GM12878 (cell line): Measurements from ENCODE around the gene SCAMP5. TPM values are rescaled to one million over a fixed set of nuclear protein-coding genes. Genes with fewer than 3 reads are reported as not detected.
A peak's percentile ranks its signal among the peaks of the same experiment; 100 is the strongest.

Source experiments
- CBX3 ChIP-seq: fragments of 200-600 bp; sonication (generic); IDR thresholded peaks from 2 replicates; pipeline ENCODE4 v1.6.1; 2016; ENCODE audit warnings: low read depth, borderline replicate concordance
- CEBPB ChIP-seq, 2 experiments: fragments of 150-350 bp in 1 of 2; IDR thresholded peaks; 2 replicates each; pipeline ENCODE4 v1.6.1; 2012 to 2014; ENCODE audit warnings: low read depth in 2 of 2, low read length in 2 of 2, borderline replicate concordance in 1 of 2, inconsistent platforms in 1 of 2
- EGR1 ChIP-seq, 2 experiments: IDR thresholded peaks; 1 replicate in 1 of 2; 2 replicates in 1 of 2; pipeline ENCODE4 v1.6.1; 2011 to 2012; ENCODE audit warnings: low read depth in 2 of 2, low read length in 2 of 2, borderline replicate concordance in 1 of 2, mild to moderate bottlenecking in 1 of 2, moderate library complexity in 1 of 2
- ETV6 ChIP-seq, 2 experiments: fragments of 450-650 bp in 1 of 2; IDR thresholded peaks in 1 of 2; conservative IDR thresholded peaks in 1 of 2; 2 replicates each; pipeline ENCODE4 v1.6.1; 2014; ENCODE audit warnings: antibody characterized with exemption in 1 of 2, borderline replicate concordance in 1 of 2, low read depth in 1 of 2, mild to moderate bottlenecking in 1 of 2, moderate library complexity in 1 of 2
- FOXM1 ChIP-seq: IDR thresholded peaks from 2 replicates; pipeline ENCODE4 v1.6.1; 2012; ENCODE audit warnings: low read depth, mild to moderate bottlenecking, inconsistent platforms, low read length, moderate library complexity
- HCFC1 ChIP-seq: fragments of 150-350 bp; IDR thresholded peaks from 2 replicates; pipeline ENCODE4 v1.6.1; 2014; ENCODE audit warnings: low read length
- HDGF ChIP-seq: fragments of 450-650 bp; IDR thresholded peaks from 2 replicates; pipeline ENCODE4 v1.6.1; 2016; ENCODE audit warnings: antibody characterized with exemption
- IKZF2 ChIP-seq, 2 experiments: fragments of 450-650 bp; IDR thresholded peaks; 2 replicates each; pipeline ENCODE4 v1.6.1; 2017; ENCODE audit warnings: mild to moderate bottlenecking in 2 of 2, moderate library complexity in 2 of 2
- KDM1A ChIP-seq: fragments of 200-600 bp; sonication (generic); IDR thresholded peaks from 2 replicates; pipeline ENCODE4 v1.6.1; 2016; ENCODE audit warnings: borderline replicate concordance
- MEF2A ChIP-seq: IDR thresholded peaks from 2 replicates; pipeline ENCODE4 v1.6.1; 2011; ENCODE audit warnings: low read depth, mild to moderate bottlenecking, low read length, moderate library complexity; ENCODE audit not compliant: insufficient read depth
- MTA3 ChIP-seq: IDR thresholded peaks from 2 replicates; pipeline ENCODE4 v1.6.1; 2012; ENCODE audit warnings: low read length, inconsistent platforms, borderline replicate concordance
- NRF1 ChIP-seq: conservative IDR thresholded peaks from 2 replicates; pipeline ENCODE4 v1.6.1; 2011; ENCODE audit warnings: mild to moderate bottlenecking, low read depth, low read length, improper control_type of control experiment
- POLR2AphosphoS2 ChIP-seq: IDR thresholded peaks from 2 replicates; pipeline ENCODE4 v1.6.1; 2011; ENCODE audit warnings: low read depth, mild to moderate bottlenecking, low read length, improper control_type of control experiment, moderate library complexity
- RUNX3 ChIP-seq: IDR thresholded peaks from 2 replicates; pipeline ENCODE4 v1.6.1; 2012; ENCODE audit warnings: low read length, inconsistent platforms
- SIN3A ChIP-seq: IDR thresholded peaks from 2 replicates; pipeline ENCODE4 v1.6.1; 2012; ENCODE audit warnings: low read depth, low read length, improper control_type of control experiment
- SIX5 ChIP-seq: IDR thresholded peaks from 2 replicates; pipeline ENCODE4 v1.6.1; 2011; ENCODE audit warnings: mild to moderate bottlenecking, low read depth, low read length, moderate library complexity; ENCODE audit not compliant: severe bottlenecking
- SMAD1 ChIP-seq: fragments of 450-650 bp; IDR thresholded peaks from 2 replicates; pipeline ENCODE4 v1.6.1; 2018; ENCODE audit warnings: mild to moderate bottlenecking, low read depth; ENCODE audit not compliant: partially characterized antibody
- SPI1 ChIP-seq: IDR thresholded peaks from 2 replicates; pipeline ENCODE4 v1.6.1; 2011; ENCODE audit warnings: low read depth, mild to moderate bottlenecking, low read length, moderate library complexity, borderline replicate concordance; ENCODE audit not compliant: insufficient read depth
- STAT1 ChIP-seq: fragments of 450-650 bp; conservative IDR thresholded peaks from 2 replicates; pipeline ENCODE4 v1.6.1; 2014; ENCODE audit warnings: antibody characterized with exemption, mild to moderate bottlenecking
- WRNIP1 ChIP-seq: IDR thresholded peaks from 2 replicates; pipeline ENCODE4 v1.6.1; 2011; ENCODE audit warnings: low read depth, low read length, improper control_type of control experiment, borderline replicate concordance
- ZNF24 ChIP-seq: fragments of 450-650 bp; IDR thresholded peaks from 2 replicates; pipeline ENCODE4 v1.6.1; 2017; ENCODE audit warnings: antibody characterized with exemption, mild to moderate bottlenecking
- ZNF384 ChIP-seq: IDR thresholded peaks from 2 replicates; pipeline ENCODE4 v1.6.1; 2012; ENCODE audit warnings: low read depth, mild to moderate bottlenecking, low read length, improper control_type of control experiment, borderline replicate concordance
- ZZZ3 ChIP-seq: IDR thresholded peaks from 2 replicates; pipeline ENCODE4 v1.6.1; 2011; ENCODE audit warnings: low read depth; ENCODE audit not compliant: control insufficient read depth, insufficient read length
- polyA plus RNA-seq, 11 experiments: library from polyadenylated mRNA; depleted of rRNA in 4 of 11; unstranded in 6 of 11; stranded (reverse) in 5 of 11; fragments of >200 nt; fragmentation: Nextera tagmentation in 4 of 11; fragmentation: Illumina TruSeq in 1 of 11; extraction: Ambion mirVana in 4 of 11; extraction: Trizol in 1 of 11; gene quantifications; 1 replicate in 1 of 11; 2 replicates in 10 of 11; pipeline versions ENCODE4 v1.2.1 to v1.2.3, GENCODE V29; 2011 to 2016; ENCODE audit warnings: inconsistent platforms in 2 of 11, missing spikeins in 2 of 11, low read depth in 1 of 11
- total RNA-seq, 4 experiments: library from RNA; depleted of rRNA in 3 of 4; stranded (reverse); fragments of >200 nt in 3 of 4; fragmentation: Illumina TruSeq in 1 of 4; extraction: Trizol in 1 of 4; gene quantifications; 2 replicates each; pipeline versions ENCODE4 v1.2.1 to v1.2.3, GENCODE V29; 2013 to 2021
- TF ChIP-seq, protein P1 (sequence below): IDR thresholded peaks from 2 replicates; pipeline ENCODE4 v1.6.1; 2011; ENCODE audit warnings: low read depth, low read length, improper control_type of control experiment, borderline replicate concordance
- TF ChIP-seq, protein P2 (sequence below): fragments of 150-350 bp; IDR thresholded peaks from 2 replicates; pipeline ENCODE4 v1.6.1; 2014; ENCODE audit warnings: mild to moderate bottlenecking, low read depth, low read length
- TF ChIP-seq, protein P3 (sequence below): fragments of 450-650 bp; IDR thresholded peaks from 2 replicates; pipeline ENCODE4 v1.6.1; 2014; ENCODE audit warnings: mild to moderate bottlenecking
- TF ChIP-seq, protein P4 (sequence below): IDR thresholded peaks from 2 replicates; pipeline ENCODE4 v1.6.1; 2011; ENCODE audit warnings: mild to moderate bottlenecking, low read depth, low read length, moderate library complexity; ENCODE audit not compliant: insufficient replicate concordance

SCAMP5 gene
- total and polyA plus RNA-seq, 10 of the 15 experiments (the other 5 are each of a cell fraction or from before 2014, with no cell fraction given) = 1.6 to 41.6 (median 16.9) TPM

DNA sequence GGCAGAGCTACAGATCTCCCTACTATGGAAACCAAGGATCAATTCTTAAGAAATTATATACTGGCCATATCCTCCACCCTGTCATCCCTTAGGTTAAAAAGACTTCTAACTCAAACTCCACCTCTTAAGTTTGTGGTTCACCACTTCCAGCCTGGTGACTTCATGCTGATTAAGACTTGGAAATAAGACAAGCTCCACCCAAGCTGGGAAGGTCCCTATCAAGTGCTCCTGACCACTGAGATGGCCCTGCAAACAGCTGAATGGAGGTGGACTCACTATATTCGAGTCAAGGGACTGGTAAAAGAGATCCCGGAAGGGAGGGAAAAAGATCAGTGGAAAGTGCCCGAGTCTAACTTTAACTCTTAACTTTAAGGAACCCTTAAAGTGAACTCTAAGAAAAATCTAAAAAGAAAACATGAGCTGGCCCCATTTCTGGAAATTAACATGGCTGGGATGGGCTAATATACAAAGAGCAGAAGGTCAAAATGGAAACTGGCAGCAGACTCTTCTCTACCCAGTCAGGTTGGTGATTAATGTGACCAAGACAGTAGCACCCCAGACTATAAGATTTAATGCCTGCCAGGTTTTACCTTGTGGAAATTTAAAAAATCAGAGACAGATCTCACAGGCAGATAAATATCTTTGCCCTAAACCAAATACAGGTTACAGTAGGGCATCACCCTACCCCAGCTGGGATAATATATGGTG lies 71.9 kb downstream of the SCAMP5 start (continued):
- TF ChIP-seq SPI1 (no peak), FOXM1 (peak; percentile 82; the same call in 1 of the 2 replicates), HDGF (no peak), ZNF24 (no peak), CBX3 (no peak), POLR2AphosphoS2 (no peak), ETV6 (conservative IDR thresholded peaks at IDR 0.05 in 1 of 2, IDR thresholded peaks at IDR 0.05 in 1 of 2; ENCODE audit: borderline replicate concordance in 1 of 2, low read depth in 1 of 2) (peak in 1 of 2 experiments; percentile 86; a peak in 1 of 4 replicates), WRNIP1 (no peak), CEBPB (IDR thresholded peaks at IDR 0.05; ENCODE audit: borderline replicate concordance in 1 of 2, low read depth in 2 of 2, low read length in 2 of 2) (peak in 1 of 2 experiments; percentile 20; a peak in 1 of 4 replicates), SIN3A (no peak), STAT1 (no peak), MTA3 (0 out of 2 replicates have a peak, but pooled peaks have one; percentile 37), SIX5 (no peak), ZNF384 (no peak), NRF1 (no peak), ZZZ3 (no peak), RUNX3 (peak; percentile 95), HCFC1 (no peak), IKZF2 (IDR thresholded peaks at IDR 0.05) (peak; percentile 63 to 75), KDM1A (no peak), EGR1 (IDR thresholded peaks at IDR 0.05; ENCODE audit: borderline replicate concordance in 1 of 2, low read depth in 2 of 2, low read length in 2 of 2) (no peak), SMAD1 (no peak), MEF2A (no peak)
- TF ChIP-seq, protein P1, sequence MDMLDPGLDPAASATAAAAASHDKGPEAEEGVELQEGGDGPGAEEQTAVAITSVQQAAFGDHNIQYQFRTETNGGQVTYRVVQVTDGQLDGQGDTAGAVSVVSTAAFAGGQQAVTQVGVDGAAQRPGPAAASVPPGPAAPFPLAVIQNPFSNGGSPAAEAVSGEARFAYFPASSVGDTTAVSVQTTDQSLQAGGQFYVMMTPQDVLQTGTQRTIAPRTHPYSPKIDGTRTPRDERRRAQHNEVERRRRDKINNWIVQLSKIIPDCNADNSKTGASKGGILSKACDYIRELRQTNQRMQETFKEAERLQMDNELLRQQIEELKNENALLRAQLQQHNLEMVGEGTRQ = no peak
- TF ChIP-seq, protein P2, sequence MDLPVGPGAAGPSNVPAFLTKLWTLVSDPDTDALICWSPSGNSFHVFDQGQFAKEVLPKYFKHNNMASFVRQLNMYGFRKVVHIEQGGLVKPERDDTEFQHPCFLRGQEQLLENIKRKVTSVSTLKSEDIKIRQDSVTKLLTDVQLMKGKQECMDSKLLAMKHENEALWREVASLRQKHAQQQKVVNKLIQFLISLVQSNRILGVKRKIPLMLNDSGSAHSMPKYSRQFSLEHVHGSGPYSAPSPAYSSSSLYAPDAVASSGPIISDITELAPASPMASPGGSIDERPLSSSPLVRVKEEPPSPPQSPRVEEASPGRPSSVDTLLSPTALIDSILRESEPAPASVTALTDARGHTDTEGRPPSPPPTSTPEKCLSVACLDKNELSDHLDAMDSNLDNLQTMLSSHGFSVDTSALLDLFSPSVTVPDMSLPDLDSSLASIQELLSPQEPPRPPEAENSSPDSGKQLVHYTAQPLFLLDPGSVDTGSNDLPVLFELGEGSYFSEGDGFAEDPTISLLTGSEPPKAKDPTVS = no peak
- TF ChIP-seq, protein P3, sequence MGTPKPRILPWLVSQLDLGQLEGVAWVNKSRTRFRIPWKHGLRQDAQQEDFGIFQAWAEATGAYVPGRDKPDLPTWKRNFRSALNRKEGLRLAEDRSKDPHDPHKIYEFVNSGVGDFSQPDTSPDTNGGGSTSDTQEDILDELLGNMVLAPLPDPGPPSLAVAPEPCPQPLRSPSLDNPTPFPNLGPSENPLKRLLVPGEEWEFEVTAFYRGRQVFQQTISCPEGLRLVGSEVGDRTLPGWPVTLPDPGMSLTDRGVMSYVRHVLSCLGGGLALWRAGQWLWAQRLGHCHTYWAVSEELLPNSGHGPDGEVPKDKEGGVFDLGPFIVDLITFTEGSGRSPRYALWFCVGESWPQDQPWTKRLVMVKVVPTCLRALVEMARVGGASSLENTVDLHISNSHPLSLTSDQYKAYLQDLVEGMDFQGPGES = no peak
- TF ChIP-seq, protein P4, sequence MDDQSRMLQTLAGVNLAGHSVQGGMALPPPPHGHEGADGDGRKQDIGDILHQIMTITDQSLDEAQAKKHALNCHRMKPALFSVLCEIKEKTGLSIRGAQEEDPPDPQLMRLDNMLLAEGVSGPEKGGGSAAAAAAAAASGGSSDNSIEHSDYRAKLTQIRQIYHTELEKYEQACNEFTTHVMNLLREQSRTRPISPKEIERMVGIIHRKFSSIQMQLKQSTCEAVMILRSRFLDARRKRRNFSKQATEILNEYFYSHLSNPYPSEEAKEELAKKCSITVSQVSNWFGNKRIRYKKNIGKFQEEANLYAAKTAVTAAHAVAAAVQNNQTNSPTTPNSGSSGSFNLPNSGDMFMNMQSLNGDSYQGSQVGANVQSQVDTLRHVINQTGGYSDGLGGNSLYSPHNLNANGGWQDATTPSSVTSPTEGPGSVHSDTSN = no peak
